ENCODE data around the gene EYA2.
A peak's percentile ranks its signal among the peaks of the same experiment; 100 is the strongest.

Gene EYA2

DNA sequence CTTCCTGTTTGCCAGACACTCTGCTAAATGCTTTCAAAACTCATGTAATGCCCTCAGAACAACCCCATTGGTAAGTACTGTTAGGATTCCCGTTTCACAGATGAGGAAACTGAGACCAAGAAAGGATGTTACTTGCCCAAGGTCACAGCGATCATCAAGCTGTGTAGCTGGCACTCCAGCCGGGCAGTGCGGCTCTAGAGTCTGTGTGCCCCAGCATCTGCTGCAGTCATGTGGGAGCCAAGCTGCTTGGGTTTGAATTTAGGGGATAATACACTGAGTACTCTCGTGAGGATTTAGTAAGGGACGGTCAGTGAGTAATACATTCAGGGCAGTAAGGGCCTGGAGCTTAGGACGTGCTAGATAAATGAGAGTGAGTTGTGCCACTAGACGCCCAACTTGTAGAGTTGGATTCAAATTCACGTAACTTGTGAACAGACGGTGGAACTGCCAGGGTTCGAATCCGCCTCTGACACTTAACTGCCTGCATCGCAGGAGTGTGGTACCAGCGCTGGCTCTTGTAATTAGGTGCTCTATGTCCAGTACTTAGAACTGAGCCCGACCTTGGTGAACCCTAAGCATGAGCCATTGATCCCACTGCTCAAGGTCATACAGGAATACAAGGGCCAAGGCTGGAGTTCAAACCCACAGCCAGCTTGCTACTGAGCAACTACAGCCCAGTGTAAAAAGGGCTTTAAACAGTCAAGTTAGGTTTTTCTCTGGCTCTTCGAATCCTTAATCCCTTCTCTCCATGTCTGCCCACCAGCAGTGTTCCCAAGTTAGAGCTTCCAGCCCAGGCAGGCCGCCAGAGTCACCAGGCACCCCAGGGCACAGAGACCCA, 70.2 kb downstream of the EYA2 start:
- Histone ChIP-seq H3K27me3 (ENCODE audit: insufficient read depth, insufficient read length) (no peaks in the 10 kb centered on the region), H3K4me3 (ENCODE audit: insufficient read length, low read depth) (no peak overlapping the region), H3K36me3 (ENCODE audit: insufficient read depth, insufficient read length, low read length) (no peaks in the 10 kb centered on the region), H3K9ac (ENCODE audit: insufficient read length, low read depth) (no peak overlapping the region), H3K4me1 (ENCODE audit: insufficient read depth, insufficient read length) (peaks cover 8% of the 10 kb centered on the region), H3K9me3 (ENCODE audit: insufficient read depth, low read length) (no peaks in the 10 kb centered on the region)
- DNase-seq (ENCODE audit: low read depth, low spot score) = no peak
- TF ChIP-seq SUZ12 (IDR thresholded peaks at IDR 0.05; ENCODE audit: extremely low read depth, insufficient read depth, insufficient read length) (no peak), YY1 (IDR thresholded peaks at IDR 0.05; ENCODE audit: insufficient read depth, insufficient read length) (no peak), ZNF274 (IDR thresholded peaks at IDR 0.05; ENCODE audit: low read depth, low read length) (no peak)

DNA sequence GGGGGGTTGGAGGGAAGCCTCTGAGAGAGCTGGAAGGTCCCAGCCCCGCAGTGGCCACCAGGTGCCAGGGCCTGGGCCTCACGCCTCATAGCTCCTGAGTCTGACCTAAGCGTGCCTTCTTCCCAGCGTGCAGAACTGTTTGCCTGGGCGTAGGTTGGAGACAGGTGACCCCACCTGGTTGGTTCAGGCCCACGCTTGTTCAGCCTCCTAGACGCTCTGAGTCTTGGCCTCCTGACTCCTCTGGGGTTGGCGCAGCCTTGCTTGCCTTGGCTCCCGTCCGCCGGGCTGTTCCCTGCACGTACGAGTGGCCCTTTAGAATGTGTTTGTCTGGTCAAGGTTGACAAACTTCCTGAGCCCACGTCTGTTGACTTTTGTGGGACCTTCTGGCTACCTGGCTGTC, 70.8 kb downstream of the EYA2 start:
- TF ChIP-seq SUZ12 (IDR thresholded peaks at IDR 0.05; ENCODE audit: extremely low read depth, insufficient read depth, insufficient read length) = no peak
- TF ChIP-seq ZNF274 (IDR thresholded peaks at IDR 0.05; ENCODE audit: low read depth, low read length) = no peak
- no peak for TF ChIP-seq YY1 (IDR thresholded peaks at IDR 0.05; ENCODE audit: insufficient read depth, insufficient read length)
- H3K36me3 ChIP-seq (ENCODE audit: insufficient read depth, insufficient read length, low read length) = no peaks in the 10 kb centered on the region
- DNase-seq (ENCODE audit: low read depth, low spot score) = no peak
- H3K9me3 ChIP-seq (ENCODE audit: insufficient read depth, low read length) = no peaks in the 10 kb centered on the region
- peaks cover 8% of the 10 kb centered on the region for H3K4me1 ChIP-seq (ENCODE audit: insufficient read depth, insufficient read length)
- H3K27me3 ChIP-seq (ENCODE audit: insufficient read depth, insufficient read length) = no peaks in the 10 kb centered on the region
- H3K4me3 ChIP-seq (ENCODE audit: insufficient read length, low read depth) = no peak overlapping the region
- H3K9ac ChIP-seq (ENCODE audit: insufficient read length, low read depth) = no peak overlapping the region

GRCh38 chr20:46967646-46968045, 73.0 kb downstream of the EYA2 start:
- no peak overlapping the region for H3K4me3 ChIP-seq (ENCODE audit: insufficient read length, low read depth)
- H3K27me3 ChIP-seq (ENCODE audit: insufficient read depth, insufficient read length) = no peaks in the 10 kb centered on the region
- no peak for TF ChIP-seq SUZ12 (IDR thresholded peaks at IDR 0.05; ENCODE audit: extremely low read depth, insufficient read depth, insufficient read length)
- no peak for TF ChIP-seq ZNF274 (IDR thresholded peaks at IDR 0.05; ENCODE audit: low read depth, low read length)
- TF ChIP-seq YY1 (IDR thresholded peaks at IDR 0.05; ENCODE audit: insufficient read depth, insufficient read length) = no peak
- peaks cover 4% of the 10 kb centered on the region for H3K4me1 ChIP-seq (ENCODE audit: insufficient read depth, insufficient read length)
- DNase-seq (ENCODE audit: low read depth, low spot score) = no peak
- H3K9me3 ChIP-seq (ENCODE audit: insufficient read depth, low read length) = no peaks in the 10 kb centered on the region
- no peak overlapping the region for H3K9ac ChIP-seq (ENCODE audit: insufficient read length, low read depth)
- H3K36me3 ChIP-seq (ENCODE audit: insufficient read depth, insufficient read length, low read length) = no peaks in the 10 kb centered on the region

GRCh38 chr20:46970937-46971630, 76.4 kb downstream of the EYA2 start:
- Histone ChIP-seq H3K36me3 (ENCODE audit: insufficient read depth, insufficient read length, low read length) (no peaks in the 10 kb centered on the region), H3K27me3 (ENCODE audit: insufficient read depth, insufficient read length) (no peaks in the 10 kb centered on the region), H3K4me1 (ENCODE audit: insufficient read depth, insufficient read length) (no peaks in the 10 kb centered on the region), H3K9me3 (ENCODE audit: insufficient read depth, low read length) (no peaks in the 10 kb centered on the region), H3K9ac (ENCODE audit: insufficient read length, low read depth) (no peak overlapping the region), H3K4me3 (ENCODE audit: insufficient read length, low read depth) (no peak overlapping the region)
- TF ChIP-seq SUZ12 (IDR thresholded peaks at IDR 0.05; ENCODE audit: extremely low read depth, insufficient read depth, insufficient read length) (no peak), YY1 (IDR thresholded peaks at IDR 0.05; ENCODE audit: insufficient read depth, insufficient read length) (no peak), ZNF274 (IDR thresholded peaks at IDR 0.05; ENCODE audit: low read depth, low read length) (no peak)
- peak; percentile 80 for DNase-seq (ENCODE audit: low read depth, low spot score)

DNA sequence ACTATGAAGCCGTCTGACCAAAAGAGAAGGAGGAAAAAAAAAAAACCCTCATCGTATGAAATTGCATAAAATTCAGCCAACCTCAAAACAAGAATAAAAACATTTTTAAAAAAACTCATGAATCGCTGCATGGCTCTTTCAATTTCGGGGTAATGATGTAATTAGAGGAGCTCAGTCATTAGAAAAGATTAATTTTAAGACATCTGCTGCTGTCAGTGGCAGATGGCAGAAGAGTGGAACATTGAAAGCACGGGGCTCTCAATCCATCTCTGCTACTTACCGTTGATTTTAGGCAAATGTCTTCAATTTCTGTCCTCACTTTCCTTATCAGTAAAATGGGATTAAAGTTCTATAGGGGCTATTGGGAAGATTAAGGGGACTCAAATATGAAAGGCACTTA, 79.1 kb downstream of the EYA2 start:
- DNase-seq (ENCODE audit: low read depth, low spot score) = no peak
- H3K9me3 ChIP-seq (ENCODE audit: insufficient read depth, low read length) = no peaks in the 10 kb centered on the region
- peaks cover 2% of the 10 kb centered on the region for H3K4me1 ChIP-seq (ENCODE audit: insufficient read depth, insufficient read length)
- no peak overlapping the region for H3K9ac ChIP-seq (ENCODE audit: insufficient read length, low read depth)
- no peak overlapping the region for H3K4me3 ChIP-seq (ENCODE audit: insufficient read length, low read depth)
- no peaks in the 10 kb centered on the region for H3K36me3 ChIP-seq (ENCODE audit: insufficient read depth, insufficient read length, low read length)
- H3K27me3 ChIP-seq (ENCODE audit: insufficient read depth, insufficient read length) = no peaks in the 10 kb centered on the region
- TF ChIP-seq SUZ12 (IDR thresholded peaks at IDR 0.05; ENCODE audit: extremely low read depth, insufficient read depth, insufficient read length) (no peak), YY1 (IDR thresholded peaks at IDR 0.05; ENCODE audit: insufficient read depth, insufficient read length) (no peak), ZNF274 (IDR thresholded peaks at IDR 0.05; ENCODE audit: low read depth, low read length) (no peak)

GRCh38 chr20:46974669-46975434, 80.2 kb downstream of the EYA2 start:
- H3K9me3 ChIP-seq (ENCODE audit: insufficient read depth, low read length) = no peaks in the 10 kb centered on the region
- H3K4me3 ChIP-seq (ENCODE audit: insufficient read length, low read depth) = no peak overlapping the region
- DNase-seq (ENCODE audit: low read depth, low spot score) = no peak
- TF ChIP-seq YY1 (IDR thresholded peaks at IDR 0.05; ENCODE audit: insufficient read depth, insufficient read length) = no peak
- TF ChIP-seq SUZ12 (IDR thresholded peaks at IDR 0.05; ENCODE audit: extremely low read depth, insufficient read depth, insufficient read length) = no peak
- TF ChIP-seq ZNF274 (IDR thresholded peaks at IDR 0.05; ENCODE audit: low read depth, low read length) = no peak
- H3K27me3 ChIP-seq (ENCODE audit: insufficient read depth, insufficient read length) = no peaks in the 10 kb centered on the region
- H3K4me1 ChIP-seq (ENCODE audit: insufficient read depth, insufficient read length) = peaks cover 6% of the 10 kb centered on the region
- H3K36me3 ChIP-seq (ENCODE audit: insufficient read depth, insufficient read length, low read length) = no peaks in the 10 kb centered on the region
- H3K9ac ChIP-seq (ENCODE audit: insufficient read length, low read depth) = no peak overlapping the region
